ENCODE measurements around the gene HINT2.

HINT2 gene

GRCh38 chr9:35774907-35775635, 39.8 kb downstream of the HINT2 start:
- DNase-seq: peak; percentile 79

- DNase-seq: no peak
Measured at GRCh38 chr9:35771943-35772342, 42.9 kb downstream of the HINT2 start.

GRCh38 chr9:35771534-35771933, 43.3 kb downstream of the HINT2 start:
- peak; percentile 98 for DNase-seq

- peak; percentile 85 for DNase-seq
Measured at GRCh38 chr9:35771075-35771433, 43.8 kb downstream of the HINT2 start.

GRCh38 chr9:35769763-35770162, 45.1 kb downstream of the HINT2 start:
- DNase-seq: no peak

GRCh38 chr9:35767458-35767857, 47.4 kb downstream of the HINT2 start:
- no peak for DNase-seq

GRCh38 chr9:35766997-35767396, 47.8 kb downstream of the HINT2 start:
- peak; percentile 27 for DNase-seq

GRCh38 chr9:35763803-35764202, 51.0 kb downstream of the HINT2 start:
- DNase-seq: no peak

GRCh38 chr9:35763181-35763580, 51.7 kb downstream of the HINT2 start:
- no peak for DNase-seq
